ENCODE measurements around the gene PDCD11. TPM values are rescaled to one million over a fixed set of nuclear protein-coding genes. Genes with fewer than 3 reads are reported as not detected.

The PDCD11 gene
- total and polyA plus RNA-seq, 2 of the 8 experiments (the other 6 are each of a cell fraction or from before 2014, with no cell fraction given): 18.1 to 79.1 TPM

GRCh38 chr10:103445366-103445765, 48.9 kb downstream of the PDCD11 start:
- Histone ChIP-seq H4K20me1 (replicated peaks in 1 of 2; ENCODE audit: control insufficient read depth in 1 of 2, insufficient read depth in 2 of 2, low read length in 2 of 2) (peaks cover 3 to 10% of the 10 kb centered on the region in 2 experiments), H3K4ac (replicated peaks; ENCODE audit: insufficient read length, low read depth, low read length) (no peak overlapping the region), H2AK5ac (ENCODE audit: low read depth, low read length) (no peak overlapping the region), H3K27ac (ENCODE audit: low read depth, low read length) (no peak overlapping the region), H3K9ac (replicated peaks in 1 of 4; ENCODE audit: extremely low read depth in 1 of 4, low read depth in 3 of 4, low read length in 3 of 4) (no peak overlapping the region), H4K8ac (ENCODE audit: extremely low read depth, insufficient read depth, low read length) (no peak overlapping the region), H2BK15ac (ENCODE audit: low read length) (no peak overlapping the region), H3K4me3 (ENCODE audit: extremely low read depth in 1 of 4, insufficient read depth in 2 of 4, low read depth in 3 of 4, low read length in 4 of 4) (no peak overlapping the region), H3K4me1 (replicated peaks in 1 of 4; ENCODE audit: control insufficient read depth in 3 of 4, insufficient read depth in 4 of 4, low read length in 3 of 4) (no peaks in the 10 kb centered on the region), H3K79me1 (ENCODE audit: low read depth, low read length) (no peaks in the 10 kb centered on the region; the same call in 1 of the 2 replicates), H3K36me3 (ENCODE audit: control insufficient read depth in 2 of 4, insufficient read depth in 4 of 4, low read length in 3 of 4) (peaks cover 29 to 68% (median 59%) of the 10 kb centered on the region in 4 experiments), H3K27me3 (replicated peaks in 1 of 4; ENCODE audit: control insufficient read depth in 3 of 4, extremely low read depth in 1 of 4, insufficient read depth in 3 of 4, low read length in 3 of 4) (no peaks in the 10 kb centered on the region), H3K23me2 (ENCODE audit: low read depth, low read length) (no peaks in the 10 kb centered on the region), H3K56ac (replicated peaks; ENCODE audit: insufficient read length, low read depth, low read length) (no peak overlapping the region), H2BK120ac (replicated peaks; ENCODE audit: low read depth, low read length) (no peak overlapping the region), H3K9me3 (ENCODE audit: insufficient read depth in 2 of 2, low read depth in 1 of 2, low read length in 1 of 2) (no peaks in the 10 kb centered on the region), H2BK12ac (ENCODE audit: low read depth, low read length) (no peak overlapping the region), H3K79me2 (ENCODE audit: control insufficient read depth in 1 of 2, insufficient read depth in 2 of 2, low read length in 2 of 2) (no peaks in the 10 kb centered on the region), H3K4me2 (ENCODE audit: insufficient read depth in 1 of 2, low read depth in 2 of 2, low read length in 2 of 2) (no peak overlapping the region), H2BK5ac (ENCODE audit: low read depth, low read length) (no peak overlapping the region), H3K18ac (ENCODE audit: extremely low read depth, low read length) (no peak overlapping the region), H3K14ac (ENCODE audit: insufficient read length) (no peak overlapping the region), H3K23ac (ENCODE audit: insufficient read length) (no peak overlapping the region), H4K5ac (ENCODE audit: insufficient read length, low read depth, low read length) (no peak overlapping the region), H2AFZ (ENCODE audit: low read length) (no peak overlapping the region), H4K91ac (replicated peaks; ENCODE audit: insufficient read length, low read length) (no peak overlapping the region), H2BK20ac (ENCODE audit: low read length) (no peak overlapping the region)
- ChIA-PET CTCF (ENCODE audit: partially characterized antibody) (interaction anchor here (1.4 to 2.0 kb wide), 3 partner anchors 9 to 148 kb away, joined by 3 to 8 read pairs (median 4); no protein-coding TSS in a partner anchor), POLR2A (ENCODE audit: partially characterized antibody) (no interaction called here)
- FAIRE-seq (no peak), DNase-seq (ENCODE audit: low read depth in 1 of 2, low spot score in 2 of 2) (no peak)
- 88% methylated on average over 9 of the region's 9 CpGs; no CpG with 5 or more reads in 1 of the 2 experiments for WGBS, 2 experiments (ENCODE audit: extremely low coverage in 1 of 2, insufficient coverage in 1 of 2, insufficient read length in 1 of 2, insufficient replicate concordance in 2 of 2, low coverage in 1 of 2, low lambda C conversion rate in 2 of 2, missing lambda C conversion rate in 1 of 2)
- TF ChIP-seq PHF8 (conservative IDR thresholded peaks at IDR 0.05; ENCODE audit: low read depth, low read length) (no peak), SP1 (IDR thresholded peaks at IDR 0.05; ENCODE audit: low read depth, low read length) (no peak), BACH1 (IDR thresholded peaks at IDR 0.05; ENCODE audit: low read length) (no peak), CHD1 (IDR thresholded peaks at IDR 0.05; ENCODE audit: low read depth, low read length) (no peak), EP300 (IDR thresholded peaks at IDR 0.05; ENCODE audit: borderline replicate concordance in 1 of 2, low read depth in 2 of 2, low read length in 2 of 2) (no peak), BCL11A (IDR thresholded peaks at IDR 0.05; ENCODE audit: low read depth in 2 of 2, low read length in 2 of 2) (no peak), JUN (IDR thresholded peaks at IDR 0.05; ENCODE audit: low read depth, low read length) (no peak), POLR2AphosphoS5 (IDR thresholded peaks at IDR 0.05; ENCODE audit: low read depth, low read length) (no peak), E2F6 (IDR thresholded peaks at IDR 0.05) (no peak), SP2 (IDR thresholded peaks at IDR 0.05; ENCODE audit: low read length) (no peak), RFX5 (IDR thresholded peaks at IDR 0.05; ENCODE audit: borderline replicate concordance, low read depth, low read length) (no peak), MAX (IDR thresholded peaks at IDR 0.05) (no peak)
